ENCODE measurements around the gene OR13H1.
"Not testable (repeated sequence)": the region's sequence is repeated elsewhere in the genome, so short reads cannot be mapped to it uniquely, and the experiment has no call there.

The OR13H1 gene

GRCh38 chrX:131577999-131578734, 34.3 kb downstream of the OR13H1 start:
- peak in 1 of 2 experiments; percentile 19 for DNase-seq (ENCODE audit: low read depth in 1 of 2, low spot score in 1 of 2)
- no peak for TF ChIP-seq JUND (IDR thresholded peaks at IDR 0.05; ENCODE audit: low read depth)
- in situ Hi-C loops (cut with HindIII; ENCODE audit: low pct_unique_long_range_greater_than_20kb, low sequenced_read_pairs), result no loop called here

- peak in 1 of 2 experiments; percentile 65 for DNase-seq (ENCODE audit: low read depth in 1 of 2, low spot score in 1 of 2)
- in situ Hi-C loops (cut with HindIII; ENCODE audit: low pct_unique_long_range_greater_than_20kb, low sequenced_read_pairs), result not testable (repeated sequence)
Observed at GRCh38 chrX:131578735-131579367, 35.0 kb downstream of the OR13H1 start.

GRCh38 chrX:131588995-131589394, 45.1 kb downstream of the OR13H1 start:
- no peak for DNase-seq (ENCODE audit: low read depth in 1 of 2, low spot score in 1 of 2)
- in situ Hi-C loops (cut with HindIII; ENCODE audit: low pct_unique_long_range_greater_than_20kb, low sequenced_read_pairs), result no loop called here
- TF ChIP-seq JUND (IDR thresholded peaks at IDR 0.05; ENCODE audit: low read depth), result no peak
